MM.1S (cell line): ENCODE results near the gene DYNC2H1.

ENCODE experiments used
- CTCF ChIP-seq: fragments of 300-600 bp; sonication (generic); IDR thresholded peaks from 2 replicates; pipeline ENCODE4 v1.5.1; 2016; ENCODE audit warnings: antibody characterized with exemption, low read length, mixed read lengths
- EZH2 ChIP-seq: fragments of 300-600 bp; sonication (generic); optimal IDR thresholded peaks from 2 replicates; pipeline ENCODE3; 2017; ENCODE audit warnings: low read depth, mild to moderate bottlenecking, antibody characterized with exemption, low read length, mixed read lengths
- EZH2phosphoT487 ChIP-seq: fragments of 300-600 bp; sonication (generic); IDR thresholded peaks from 2 replicates; pipeline ENCODE4 v1.6.1; 2018; ENCODE audit warnings: antibody characterized with exemption, low read length

- TF ChIP-seq CTCF (no peak), EZH2phosphoT487 (no peak), EZH2 (no peak)
Measured at GRCh38 chr11:103170865-103171264, 61.6 kb downstream of the DYNC2H1 start.
